ENCODE data around the gene BACE1-AS.

DNA sequence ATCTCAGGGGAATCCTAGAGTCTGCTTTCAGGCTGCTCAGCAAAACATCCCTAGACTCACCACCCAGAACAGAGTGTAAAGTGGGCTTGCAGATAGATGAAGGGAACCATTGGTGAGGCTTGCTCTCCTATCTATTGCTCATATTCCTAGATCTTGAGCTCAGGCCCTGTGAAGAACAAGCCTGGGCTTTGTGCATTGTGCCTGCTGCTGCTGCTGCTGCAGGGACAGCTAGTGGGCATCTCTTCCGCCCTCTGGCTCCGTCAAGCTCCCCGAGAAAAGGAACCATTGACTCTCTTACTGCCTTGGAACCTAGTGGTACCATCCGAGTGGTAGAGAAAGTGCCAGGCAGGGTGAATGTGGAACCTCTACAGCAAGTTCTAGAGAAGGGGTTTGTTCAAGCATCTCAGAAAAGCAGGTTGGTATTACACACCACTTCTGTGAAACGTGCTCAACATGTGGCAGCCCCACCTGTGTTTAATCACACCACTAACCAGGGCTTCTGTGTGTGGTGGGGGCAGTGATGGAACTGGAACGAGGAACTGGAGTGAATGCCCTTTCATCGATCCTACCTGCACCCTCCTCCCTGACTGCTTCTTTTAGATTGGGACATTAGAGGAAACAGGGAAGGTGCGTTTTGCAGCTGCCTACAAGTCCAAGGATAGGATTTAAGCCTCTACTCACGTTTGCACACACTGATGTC, 4.4 kb downstream of the BACE1-AS start:
- TF ChIP-seq, protein P1, sequence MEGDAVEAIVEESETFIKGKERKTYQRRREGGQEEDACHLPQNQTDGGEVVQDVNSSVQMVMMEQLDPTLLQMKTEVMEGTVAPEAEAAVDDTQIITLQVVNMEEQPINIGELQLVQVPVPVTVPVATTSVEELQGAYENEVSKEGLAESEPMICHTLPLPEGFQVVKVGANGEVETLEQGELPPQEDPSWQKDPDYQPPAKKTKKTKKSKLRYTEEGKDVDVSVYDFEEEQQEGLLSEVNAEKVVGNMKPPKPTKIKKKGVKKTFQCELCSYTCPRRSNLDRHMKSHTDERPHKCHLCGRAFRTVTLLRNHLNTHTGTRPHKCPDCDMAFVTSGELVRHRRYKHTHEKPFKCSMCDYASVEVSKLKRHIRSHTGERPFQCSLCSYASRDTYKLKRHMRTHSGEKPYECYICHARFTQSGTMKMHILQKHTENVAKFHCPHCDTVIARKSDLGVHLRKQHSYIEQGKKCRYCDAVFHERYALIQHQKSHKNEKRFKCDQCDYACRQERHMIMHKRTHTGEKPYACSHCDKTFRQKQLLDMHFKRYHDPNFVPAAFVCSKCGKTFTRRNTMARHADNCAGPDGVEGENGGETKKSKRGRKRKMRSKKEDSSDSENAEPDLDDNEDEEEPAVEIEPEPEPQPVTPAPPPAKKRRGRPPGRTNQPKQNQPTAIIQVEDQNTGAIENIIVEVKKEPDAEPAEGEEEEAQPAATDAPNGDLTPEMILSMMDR (conservative IDR thresholded peaks at IDR 0.05; ENCODE audit: low read length) = no peak
- no peak for TF ChIP-seq EZH2phosphoT487 (IDR thresholded peaks at IDR 0.05; ENCODE audit: borderline replicate concordance, low read depth, low read length)
